ENCODE measurements around the gene RFTN1.

Gene RFTN1

DNA sequence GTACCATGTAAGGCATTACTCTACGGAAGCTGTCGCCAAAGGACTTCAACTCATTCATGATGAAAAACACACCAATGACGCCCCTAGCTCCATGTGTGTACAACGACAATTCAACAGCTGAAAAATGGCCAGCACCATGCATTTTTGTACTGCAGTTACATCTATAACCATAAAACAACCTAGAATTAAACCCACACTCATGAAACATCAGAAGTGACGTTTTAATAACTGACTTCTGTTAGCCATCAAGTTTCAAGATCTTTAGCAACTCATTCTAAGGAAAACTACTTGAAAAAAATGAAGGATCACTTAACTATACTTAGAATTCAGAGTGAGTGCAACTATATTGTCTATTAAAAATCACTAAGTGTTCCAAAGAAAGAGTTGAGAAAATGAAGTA, 84.9 kb downstream of the RFTN1 start:
- Mint-ChIP-seq H3K36me3 (peaks cover 2% of the 10 kb centered on the region), H3K4me3 (no peak overlapping the region), H3K27ac (no peak overlapping the region), H3K9me3 (no peaks in the 10 kb centered on the region), H3K27me3 (peaks cover 28% of the 10 kb centered on the region), H3K4me1 (peaks cover 24% of the 10 kb centered on the region)
- ATAC-seq (ENCODE audit: low read depth) (no peak), DNase-seq (ENCODE audit: low spot score in 2 of 2) (no peak)

DNA sequence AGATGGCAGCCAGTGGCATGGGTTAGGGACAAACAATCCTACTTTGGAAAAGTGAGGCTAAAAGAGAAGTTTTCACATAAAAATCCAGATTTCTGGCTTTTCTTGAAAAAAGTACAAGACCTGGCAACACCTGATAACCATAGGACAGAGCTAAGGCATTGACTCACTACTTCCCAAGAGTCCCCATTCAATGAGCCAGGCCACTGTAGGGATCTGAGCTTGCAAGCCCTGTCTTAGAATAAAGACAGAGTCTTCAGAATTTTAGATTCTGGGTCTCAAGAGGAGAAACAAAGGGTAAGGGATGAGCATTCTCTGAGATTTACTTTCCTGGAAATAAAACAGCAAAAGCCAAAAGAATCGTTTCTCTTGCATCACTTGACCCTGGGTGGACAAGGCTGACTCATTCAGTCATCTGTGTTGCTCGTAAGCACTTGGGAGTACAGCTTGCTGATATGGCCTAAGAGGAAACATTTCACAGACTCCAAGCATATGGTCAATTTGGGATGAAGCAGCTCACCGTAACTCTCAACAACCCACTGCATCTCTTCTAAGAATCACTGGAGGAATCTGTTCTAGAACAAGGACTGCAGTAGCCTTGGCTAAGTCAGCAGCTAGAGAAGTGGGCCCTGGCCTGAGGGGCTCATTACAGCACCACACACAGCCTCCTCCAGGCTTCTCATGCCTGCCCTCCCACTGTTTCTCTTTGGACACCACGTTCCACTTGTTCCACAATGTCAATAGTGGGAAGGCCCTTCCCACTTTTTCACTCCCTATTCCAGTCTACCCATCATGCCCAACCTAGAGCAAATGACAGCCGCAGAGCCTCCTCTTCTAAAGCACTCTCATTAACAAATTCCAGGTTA, 86.2 kb downstream of the RFTN1 start:
- Mint-ChIP-seq H3K9me3 (no peaks in the 10 kb centered on the region), H3K27ac (no peak overlapping the region), H3K27me3 (peaks cover 26% of the 10 kb centered on the region), H3K4me3 (no peak overlapping the region), H3K36me3 (peaks cover 2% of the 10 kb centered on the region), H3K4me1 (peaks cover 16% of the 10 kb centered on the region)
- no peak for DNase-seq (ENCODE audit: low spot score in 2 of 2)
- ATAC-seq (ENCODE audit: low read depth): no peak

DNA sequence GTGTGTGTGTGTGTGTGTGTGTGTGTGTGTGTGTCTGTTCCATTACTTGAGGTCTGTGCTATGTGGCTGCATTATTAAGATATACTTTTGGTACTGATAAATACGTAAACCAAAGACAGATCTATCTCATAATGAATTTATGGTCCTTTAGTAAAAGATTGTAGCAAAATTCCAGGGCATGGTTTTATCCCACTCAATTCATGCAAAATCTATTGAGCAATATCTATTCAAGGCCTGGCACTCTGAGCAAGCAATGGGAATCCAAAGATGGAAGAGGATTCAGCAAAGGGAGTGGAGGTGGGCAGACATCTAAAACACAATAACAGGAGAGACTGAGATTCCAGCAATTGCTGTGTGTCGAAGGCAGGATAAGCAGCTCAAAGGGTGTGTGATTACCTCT, 86.8 kb downstream of the RFTN1 start:
- DNase-seq (ENCODE audit: low spot score in 2 of 2) (no peak), ATAC-seq (ENCODE audit: low read depth) (no peak)
- H3K4me3 Mint-ChIP-seq: no peak overlapping the region
- no peaks in the 10 kb centered on the region for H3K9me3 Mint-ChIP-seq
- peaks cover 2% of the 10 kb centered on the region for H3K36me3 Mint-ChIP-seq
- no peak overlapping the region for H3K27ac Mint-ChIP-seq
- H3K4me1 Mint-ChIP-seq: peaks cover 12% of the 10 kb centered on the region
- H3K27me3 Mint-ChIP-seq: peaks cover 26% of the 10 kb centered on the region

GRCh38 chr3:16426029-16426400, 87.5 kb downstream of the RFTN1 start:
- no peaks in the 10 kb centered on the region for H3K9me3 Mint-ChIP-seq
- peaks cover 2% of the 10 kb centered on the region for H3K36me3 Mint-ChIP-seq
- no peak overlapping the region for H3K4me3 Mint-ChIP-seq
- ATAC-seq (ENCODE audit: low read depth) (no peak), DNase-seq (ENCODE audit: low spot score in 2 of 2) (no peak)
- H3K27me3 Mint-ChIP-seq: peaks cover 26% of the 10 kb centered on the region
- H3K27ac Mint-ChIP-seq: no peak overlapping the region
- H3K4me1 Mint-ChIP-seq: peaks cover 6% of the 10 kb centered on the region

- ATAC-seq (ENCODE audit: low read depth) (no peak), DNase-seq (ENCODE audit: low spot score in 2 of 2) (no peak)
- Mint-ChIP-seq H3K27ac (no peak overlapping the region), H3K27me3 (peaks cover 21% of the 10 kb centered on the region), H3K9me3 (no peaks in the 10 kb centered on the region), H3K4me1 (peaks cover under 1% of the 10 kb centered on the region), H3K36me3 (peaks cover 2% of the 10 kb centered on the region), H3K4me3 (no peak overlapping the region)
Observed at GRCh38 chr3:16425398-16426028, 88.0 kb downstream of the RFTN1 start.

DNA sequence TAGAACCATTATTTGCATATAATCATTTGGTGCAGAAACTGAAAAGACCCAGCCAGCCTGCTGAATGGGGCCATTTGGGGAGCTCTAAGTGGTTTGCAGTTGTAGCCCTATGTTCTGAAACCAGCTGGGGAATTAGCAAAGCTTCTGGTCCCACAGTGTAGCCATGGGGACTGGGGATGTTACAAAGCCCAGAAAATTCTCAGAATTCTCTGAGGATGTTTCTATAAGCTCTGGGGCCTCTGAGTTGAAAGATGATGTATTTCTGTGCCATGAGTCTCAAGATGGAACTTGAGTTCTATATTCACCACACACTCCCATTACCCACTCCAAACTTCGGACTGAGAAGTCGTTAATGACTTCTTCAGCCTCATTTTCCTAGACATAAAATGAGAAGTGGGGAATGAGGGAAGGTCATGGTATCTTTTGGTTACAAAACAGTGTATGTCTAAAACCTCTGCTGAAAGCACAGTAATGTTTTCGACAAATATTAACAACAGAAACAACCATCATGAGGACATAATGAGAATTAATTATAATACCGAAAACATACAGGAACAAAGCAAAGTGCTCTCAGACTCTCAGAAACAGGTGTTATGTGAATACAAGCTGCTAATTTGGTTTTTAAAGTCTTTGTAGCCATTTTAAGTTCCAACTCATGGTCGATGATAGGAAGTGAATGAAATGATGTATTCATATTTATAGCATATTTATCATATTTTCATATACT, 89.4 kb downstream of the RFTN1 start:
- H3K9me3 Mint-ChIP-seq: no peaks in the 10 kb centered on the region
- no peak overlapping the region for H3K4me3 Mint-ChIP-seq
- peaks cover 2% of the 10 kb centered on the region for H3K36me3 Mint-ChIP-seq
- H3K27me3 Mint-ChIP-seq: peaks cover 21% of the 10 kb centered on the region
- no peak for DNase-seq (ENCODE audit: low spot score in 2 of 2)
- no peaks in the 10 kb centered on the region for H3K4me1 Mint-ChIP-seq
- H3K27ac Mint-ChIP-seq: no peak overlapping the region
- no peak for ATAC-seq (ENCODE audit: low read depth)

DNA sequence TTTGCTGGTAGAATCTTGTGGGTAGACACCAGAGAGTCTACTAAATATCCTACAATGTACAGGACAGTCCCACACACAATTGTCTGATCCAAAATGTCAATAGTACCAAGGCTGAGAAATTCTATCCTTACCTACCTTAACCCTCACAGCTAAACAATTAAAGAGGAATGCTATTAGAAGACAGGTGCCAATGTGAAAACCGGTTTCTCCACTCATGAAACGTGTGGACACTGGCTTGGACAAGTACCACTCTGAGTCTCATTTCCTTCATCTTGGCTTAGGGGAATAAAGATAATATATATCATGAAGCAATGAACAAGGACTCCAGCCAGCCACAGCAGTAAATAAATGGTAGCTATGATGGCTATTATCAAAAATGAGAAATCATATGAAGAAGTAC, 90.2 kb downstream of the RFTN1 start:
- H3K4me1 Mint-ChIP-seq: peaks cover 2% of the 10 kb centered on the region
- no peak overlapping the region for H3K27ac Mint-ChIP-seq
- ATAC-seq (ENCODE audit: low read depth): no peak
- H3K4me3 Mint-ChIP-seq: no peak overlapping the region
- H3K36me3 Mint-ChIP-seq: peaks cover 2% of the 10 kb centered on the region
- DNase-seq (ENCODE audit: low spot score in 2 of 2): no peak
- peaks cover 19% of the 10 kb centered on the region for H3K27me3 Mint-ChIP-seq
- no peaks in the 10 kb centered on the region for H3K9me3 Mint-ChIP-seq

DNA sequence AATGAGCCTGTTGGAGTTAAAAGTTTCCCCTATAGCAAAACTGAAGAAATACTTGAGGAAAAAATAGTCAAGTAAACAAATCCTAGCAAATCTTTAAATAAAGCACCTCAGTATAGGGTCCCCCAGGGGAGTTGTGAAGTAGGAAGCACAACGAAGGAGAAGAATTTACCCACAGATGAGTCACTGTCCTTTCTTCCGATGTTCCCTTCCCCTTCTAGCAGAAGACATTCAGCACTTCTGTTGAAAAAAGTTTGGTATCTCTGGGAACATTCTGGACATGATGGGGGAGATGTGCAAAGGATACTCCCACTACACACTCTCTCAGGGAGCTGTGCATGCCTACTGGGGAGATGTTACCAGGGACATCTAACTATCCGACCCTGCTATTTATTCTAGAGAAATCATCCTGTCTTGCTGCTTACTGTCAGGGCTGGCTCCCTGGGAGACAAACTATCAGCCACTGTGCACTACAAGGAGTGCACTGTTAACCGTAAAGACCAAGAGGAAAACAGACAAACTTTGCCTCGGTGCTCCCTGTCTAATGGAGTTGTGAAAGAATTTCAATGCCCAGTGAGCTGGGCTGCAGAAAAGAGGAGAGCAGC, 93.8 kb downstream of the RFTN1 start:
- H3K4me3 Mint-ChIP-seq: no peak overlapping the region
- DNase-seq (ENCODE audit: low spot score in 2 of 2): no peak
- no peaks in the 10 kb centered on the region for H3K36me3 Mint-ChIP-seq
- ATAC-seq (ENCODE audit: low read depth): no peak
- no peak overlapping the region for H3K27ac Mint-ChIP-seq
- H3K9me3 Mint-ChIP-seq: no peaks in the 10 kb centered on the region
- H3K4me1 Mint-ChIP-seq: peaks cover 9% of the 10 kb centered on the region
- H3K27me3 Mint-ChIP-seq: peaks cover 12% of the 10 kb centered on the region

DNA sequence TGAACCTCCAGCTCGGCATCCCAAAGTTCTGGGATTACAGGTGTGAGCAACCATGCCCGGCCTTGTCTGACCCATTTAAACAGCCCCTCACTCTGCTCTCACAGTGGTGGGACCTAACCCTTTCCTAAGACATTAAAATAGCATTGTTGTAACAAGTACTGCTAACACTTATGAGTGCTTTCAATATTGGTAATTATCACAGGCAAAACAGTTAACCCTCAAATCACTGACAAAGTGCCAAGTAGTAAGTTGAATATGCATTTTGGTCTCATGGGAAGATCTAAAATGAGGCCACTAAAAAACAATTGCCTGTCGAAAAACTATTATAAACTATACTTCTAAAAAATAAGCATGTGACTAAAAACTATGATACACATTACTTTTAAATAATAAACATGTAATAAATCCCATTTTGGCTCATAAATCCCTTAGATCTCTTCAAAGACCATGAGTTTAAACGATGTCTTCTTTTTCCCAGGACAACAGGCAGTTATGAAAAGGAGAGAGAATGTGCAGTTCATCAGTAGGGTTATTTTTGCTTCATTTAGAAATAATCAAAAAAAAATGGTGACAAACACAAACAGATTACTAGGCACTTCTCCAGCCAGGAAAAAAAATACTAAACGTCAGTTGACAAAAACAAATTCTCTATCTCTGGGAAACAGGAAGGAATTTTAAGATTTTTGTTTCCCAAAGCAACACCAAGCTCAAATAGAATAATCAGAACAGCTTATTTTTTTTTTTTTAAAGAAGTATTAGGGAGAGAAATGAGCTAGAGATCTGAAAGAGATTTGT, 95.4 kb downstream of the RFTN1 start:
- Mint-ChIP-seq H3K9me3 (no peaks in the 10 kb centered on the region), H3K27ac (no peak overlapping the region), H3K36me3 (no peaks in the 10 kb centered on the region), H3K4me1 (peaks cover 11% of the 10 kb centered on the region), H3K4me3 (no peak overlapping the region), H3K27me3 (peaks cover 17% of the 10 kb centered on the region)
- ATAC-seq (ENCODE audit: low read depth) (no peak), DNase-seq (ENCODE audit: low spot score in 2 of 2) (no peak)

- H3K4me3 Mint-ChIP-seq: no peak overlapping the region
- H3K27ac Mint-ChIP-seq: no peak overlapping the region
- DNase-seq (ENCODE audit: low spot score in 2 of 2): no peak
- no peaks in the 10 kb centered on the region for H3K36me3 Mint-ChIP-seq
- peaks cover 15% of the 10 kb centered on the region for H3K4me1 Mint-ChIP-seq
- H3K27me3 Mint-ChIP-seq: peaks cover 18% of the 10 kb centered on the region
- no peak for ATAC-seq (ENCODE audit: low read depth)
- no peaks in the 10 kb centered on the region for H3K9me3 Mint-ChIP-seq
Observed at GRCh38 chr3:16415911-16416476, 97.5 kb downstream of the RFTN1 start.

GRCh38 chr3:16413321-16413720, 100.2 kb downstream of the RFTN1 start:
- no peak for DNase-seq (ENCODE audit: low spot score in 2 of 2)
- Mint-ChIP-seq H3K27ac (no peak overlapping the region), H3K4me1 (peaks cover 12% of the 10 kb centered on the region), H3K36me3 (no peaks in the 10 kb centered on the region), H3K4me3 (no peak overlapping the region), H3K9me3 (no peaks in the 10 kb centered on the region), H3K27me3 (peaks cover 12% of the 10 kb centered on the region)
- no peak for ATAC-seq (ENCODE audit: low read depth)

DNA sequence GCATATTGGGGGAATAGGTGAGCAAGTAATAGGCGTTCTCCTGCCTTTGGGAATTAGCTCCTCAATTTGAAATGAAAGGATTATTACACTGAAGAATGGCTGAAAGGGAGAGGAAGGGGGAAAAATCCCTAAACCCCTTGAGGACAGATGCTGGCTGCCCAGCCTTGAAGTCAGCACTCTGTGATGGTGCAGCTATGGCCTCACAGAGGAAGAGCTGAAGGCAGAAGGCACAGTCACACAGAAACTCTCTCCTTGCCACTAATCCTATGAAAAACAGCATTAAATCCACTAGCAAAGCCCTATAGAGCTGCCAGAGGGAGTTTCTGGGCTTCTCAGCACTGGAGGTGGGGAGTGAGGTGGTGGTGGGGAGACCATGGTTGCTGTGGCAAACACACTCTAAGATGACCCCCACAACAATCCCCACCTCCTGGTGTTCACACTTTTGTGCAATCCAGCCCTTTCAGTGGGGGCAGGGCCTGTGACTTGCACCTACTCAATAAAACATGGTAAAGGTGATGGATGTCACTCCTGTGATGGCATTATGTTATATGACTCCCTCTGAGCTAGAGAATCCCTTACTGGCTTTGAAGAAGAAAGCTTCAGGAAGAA, 101.2 kb downstream of the RFTN1 start:
- ATAC-seq (ENCODE audit: low read depth): no peak
- Mint-ChIP-seq H3K4me3 (no peak overlapping the region), H3K4me1 (peaks cover 12% of the 10 kb centered on the region), H3K27ac (no peak overlapping the region), H3K36me3 (peaks cover 2% of the 10 kb centered on the region), H3K9me3 (no peaks in the 10 kb centered on the region), H3K27me3 (peaks cover 15% of the 10 kb centered on the region)
- DNase-seq (ENCODE audit: low spot score in 2 of 2): no peak

DNA sequence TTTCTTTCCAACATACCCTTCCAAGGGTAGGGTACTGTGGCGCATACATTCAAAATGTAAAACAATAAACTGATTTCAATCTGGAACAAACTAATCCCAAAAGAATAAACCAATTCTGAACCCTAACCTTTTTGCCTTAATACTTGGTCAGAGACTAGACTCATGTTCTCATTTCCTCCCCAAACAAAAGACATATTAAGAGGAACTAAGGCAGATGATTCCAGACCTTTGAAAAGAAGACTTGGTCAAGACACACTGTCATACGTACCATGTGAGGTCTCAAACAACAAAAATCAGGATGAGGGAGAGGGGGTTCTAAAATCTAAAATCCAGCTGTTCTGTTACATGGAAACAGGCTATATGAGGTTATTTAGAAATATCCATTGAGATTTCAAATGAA, 102.1 kb downstream of the RFTN1 start:
- ATAC-seq (ENCODE audit: low read depth) (no peak), DNase-seq (ENCODE audit: low spot score in 2 of 2) (no peak)
- Mint-ChIP-seq H3K36me3 (peaks cover 2% of the 10 kb centered on the region), H3K27me3 (peaks cover 15% of the 10 kb centered on the region), H3K4me1 (peaks cover 12% of the 10 kb centered on the region), H3K9me3 (no peaks in the 10 kb centered on the region), H3K4me3 (no peak overlapping the region), H3K27ac (no peak overlapping the region)
